Measurements from ENCODE around the gene BEGAIN. TPM values are rescaled to one million over a fixed set of nuclear protein-coding genes. Genes with fewer than 3 reads are reported as not detected.

Gene BEGAIN
- total RNA-seq, 3 donors from 2014 or later = 0.53 to 3.9 (median 2.0) TPM

- no peaks in the 10 kb centered on the region for H3K9me3 Mint-ChIP-seq
- H3K27me3 Mint-ChIP-seq (ENCODE audit: low read depth) = peaks cover 9% of the 10 kb centered on the region
- ATAC-seq (no peak), DNase-seq (no peak)
- H3K4me1 Mint-ChIP-seq (ENCODE audit: low read depth) = no peaks in the 10 kb centered on the region
- H3K4me3 Mint-ChIP-seq = no peak overlapping the region
- no peaks in the 10 kb centered on the region for H3K36me3 Mint-ChIP-seq (ENCODE audit: insufficient read depth)
Measured at GRCh38 chr14:100608586-100609330, 21.5 kb upstream of the BEGAIN start.

- no peak for DNase-seq
- ATAC-seq = no peak
- Mint-ChIP-seq H3K4me3 (no peak overlapping the region), H3K9me3 (no peaks in the 10 kb centered on the region), H3K27me3 (ENCODE audit: low read depth) (peaks cover 9% of the 10 kb centered on the region), H3K4me1 (ENCODE audit: low read depth) (no peaks in the 10 kb centered on the region), H3K36me3 (ENCODE audit: insufficient read depth) (no peaks in the 10 kb centered on the region)
Measured at GRCh38 chr14:100608064-100608463, 20.8 kb upstream of the BEGAIN start.

- H3K27me3 Mint-ChIP-seq (ENCODE audit: low read depth) = peaks cover 9% of the 10 kb centered on the region
- no peak overlapping the region for H3K4me3 Mint-ChIP-seq
- ATAC-seq = no peak
- no peak for DNase-seq
- peaks cover 2% of the 10 kb centered on the region for H3K9me3 Mint-ChIP-seq
- H3K4me1 Mint-ChIP-seq (ENCODE audit: low read depth) = no peaks in the 10 kb centered on the region
- no peaks in the 10 kb centered on the region for H3K36me3 Mint-ChIP-seq (ENCODE audit: insufficient read depth)
Measured at GRCh38 chr14:100607611-100607956, 20.4 kb upstream of the BEGAIN start.

- Mint-ChIP-seq H3K4me3 (no peak overlapping the region), H3K27me3 (ENCODE audit: low read depth) (peaks cover 9% of the 10 kb centered on the region), H3K36me3 (ENCODE audit: insufficient read depth) (no peaks in the 10 kb centered on the region), H3K4me1 (ENCODE audit: low read depth) (no peaks in the 10 kb centered on the region), H3K9me3 (peaks cover 9% of the 10 kb centered on the region)
- DNase-seq = no peak
- ATAC-seq = no peak
Measured at GRCh38 chr14:100606687-100607610, 19.7 kb upstream of the BEGAIN start.

GRCh38 chr14:100605706-100606686 is 18.8 kb upstream of the BEGAIN start:
- DNase-seq (no peak), ATAC-seq (no peak)
- Mint-ChIP-seq H3K4me3 (no peak overlapping the region), H3K36me3 (ENCODE audit: insufficient read depth) (no peaks in the 10 kb centered on the region), H3K4me1 (ENCODE audit: low read depth) (no peaks in the 10 kb centered on the region), H3K27me3 (ENCODE audit: low read depth) (peaks cover 9% of the 10 kb centered on the region), H3K9me3 (peaks cover 15% of the 10 kb centered on the region)

- DNase-seq = no peak
Measured at GRCh38 chr14:100605230-100605629, 18.0 kb upstream of the BEGAIN start.

GRCh38 chr14:100604709-100605108 is 17.5 kb upstream of the BEGAIN start:
- Mint-ChIP-seq H3K9me3 (peaks cover 19% of the 10 kb centered on the region), H3K36me3 (ENCODE audit: insufficient read depth) (no peaks in the 10 kb centered on the region), H3K4me3 (no peak overlapping the region), H3K27me3 (ENCODE audit: low read depth) (peaks cover 9% of the 10 kb centered on the region), H3K4me1 (ENCODE audit: low read depth) (no peaks in the 10 kb centered on the region)
- ATAC-seq (no peak), DNase-seq (no peak)

More at GRCh38 chr14:100605230-100605629, 18.0 kb upstream of the BEGAIN start:
- no peak for ATAC-seq
- Mint-ChIP-seq H3K9me3 (peaks cover 19% of the 10 kb centered on the region), H3K4me3 (no peak overlapping the region), H3K4me1 (ENCODE audit: low read depth) (no peaks in the 10 kb centered on the region), H3K36me3 (ENCODE audit: insufficient read depth) (no peaks in the 10 kb centered on the region), H3K27me3 (ENCODE audit: low read depth) (peaks cover 9% of the 10 kb centered on the region)

- no peak for ATAC-seq
- Mint-ChIP-seq H3K9me3 (peaks cover 19% of the 10 kb centered on the region), H3K36me3 (ENCODE audit: insufficient read depth) (no peaks in the 10 kb centered on the region), H3K4me3 (no peak overlapping the region), H3K4me1 (ENCODE audit: low read depth) (no peaks in the 10 kb centered on the region), H3K27me3 (ENCODE audit: low read depth) (peaks cover 9% of the 10 kb centered on the region)
- no peak for DNase-seq
Measured at GRCh38 chr14:100604121-100604501, 16.9 kb upstream of the BEGAIN start.

- Mint-ChIP-seq H3K9me3 (peaks cover 19% of the 10 kb centered on the region), H3K27me3 (ENCODE audit: low read depth) (peaks cover 12% of the 10 kb centered on the region), H3K4me1 (ENCODE audit: low read depth) (no peaks in the 10 kb centered on the region), H3K4me3 (no peak overlapping the region), H3K36me3 (ENCODE audit: insufficient read depth) (no peaks in the 10 kb centered on the region)
- DNase-seq (no peak), ATAC-seq (no peak)
Measured at GRCh38 chr14:100603341-100604120, 16.3 kb upstream of the BEGAIN start.

- peaks cover 19% of the 10 kb centered on the region for H3K9me3 Mint-ChIP-seq
- peaks cover 12% of the 10 kb centered on the region for H3K27me3 Mint-ChIP-seq (ENCODE audit: low read depth)
- no peak for ATAC-seq
- H3K4me1 Mint-ChIP-seq (ENCODE audit: low read depth) = no peaks in the 10 kb centered on the region
- no peaks in the 10 kb centered on the region for H3K36me3 Mint-ChIP-seq (ENCODE audit: insufficient read depth)
- no peak for DNase-seq
- no peak overlapping the region for H3K4me3 Mint-ChIP-seq
Measured at GRCh38 chr14:100602621-100603230, 15.5 kb upstream of the BEGAIN start.

GRCh38 chr14:100601914-100602313 is 14.7 kb upstream of the BEGAIN start:
- Mint-ChIP-seq H3K4me1 (ENCODE audit: low read depth) (no peaks in the 10 kb centered on the region), H3K27me3 (ENCODE audit: low read depth) (peaks cover 12% of the 10 kb centered on the region), H3K9me3 (peaks cover 19% of the 10 kb centered on the region), H3K36me3 (ENCODE audit: insufficient read depth) (no peaks in the 10 kb centered on the region), H3K4me3 (no peak overlapping the region)
- DNase-seq (no peak), ATAC-seq (no peak)

GRCh38 chr14:100601064-100601463 is 13.8 kb upstream of the BEGAIN start:
- H3K4me1 Mint-ChIP-seq (ENCODE audit: low read depth) = no peaks in the 10 kb centered on the region
- ATAC-seq (no peak), DNase-seq (no peak)
- H3K4me3 Mint-ChIP-seq = no peak overlapping the region
- H3K27me3 Mint-ChIP-seq (ENCODE audit: low read depth) = peaks cover 4% of the 10 kb centered on the region
- peaks cover 19% of the 10 kb centered on the region for H3K9me3 Mint-ChIP-seq
- no peaks in the 10 kb centered on the region for H3K36me3 Mint-ChIP-seq (ENCODE audit: insufficient read depth)

- Mint-ChIP-seq H3K36me3 (ENCODE audit: insufficient read depth) (no peaks in the 10 kb centered on the region), H3K27me3 (ENCODE audit: low read depth) (peaks cover 7% of the 10 kb centered on the region), H3K4me1 (ENCODE audit: low read depth) (no peaks in the 10 kb centered on the region), H3K9me3 (peaks cover 19% of the 10 kb centered on the region), H3K4me3 (no peak overlapping the region)
- DNase-seq (no peak), ATAC-seq (no peak)
Measured at GRCh38 chr14:100599981-100600380, 12.8 kb upstream of the BEGAIN start.
